Upper lobe of left lung (tissue), 6 donors: ENCODE results near the gene MEIOB. TPM values are rescaled to one million over a fixed set of nuclear protein-coding genes. Genes with fewer than 3 reads are reported as not detected.
A peak's percentile ranks its signal among the peaks of the same experiment; 100 is the strongest.

Experiments
- ATAC-seq, 2 donors: fragments of 200-7000 bp; cut with Tn5 transposase; one replicate each; pipeline ENCODE4 v1.9.1; 2022; ENCODE audit warnings: mild to moderate bottlenecking in 2 of 2, moderate library complexity in 2 of 2; ENCODE audit not compliant: low FRiP score in 2 of 2
- DNase-seq, 2 donors: peaks; one replicate each; pipeline ENCODE4 v3.0.0-alpha.2; 2019 to 2020
- H3K27ac ChIP-seq, 4 donors: fragments of 200-600 bp; sonication (generic); one replicate each; pipeline ENCODE4 v1.5.1; 2016 to 2019
- H3K27me3 ChIP-seq, 4 donors: fragments of 200-600 bp; sonication (generic); one replicate each; pipeline ENCODE4 v1.5.1; 2017 to 2019
- H3K36me3 ChIP-seq, 4 donors: fragments of 200-600 bp; sonication (generic); one replicate each; pipeline ENCODE4 v1.5.1; 2016 to 2019
- H3K4me1 ChIP-seq, 4 donors: fragments of 200-600 bp; sonication (generic); one replicate each; pipeline ENCODE4 v1.5.1; 2018 to 2019
- H3K4me3 ChIP-seq, 4 donors: fragments of 200-600 bp; sonication (generic); one replicate each; pipeline ENCODE4 v1.5.1; 2017 to 2019; ENCODE audit warnings: mild to moderate bottlenecking in 2 of 4, moderate library complexity in 1 of 4
- H3K9me3 ChIP-seq, 4 donors: fragments of 200-600 bp; sonication (generic); one replicate each; pipeline ENCODE4 v1.5.1; 2018 to 2019
- CTCF ChIP-seq, 6 experiments: fragments of 450-650 bp in 4 of 6; fragments of 200-600 bp in 2 of 6; sonication (generic) in 2 of 6; IDR thresholded peaks; one replicate each; pipeline ENCODE4 v1.5.1; 2016 to 2019; ENCODE audit warnings: antibody characterized with exemption in 6 of 6
- EP300 ChIP-seq, 4 donors: sonication (generic); formaldehyde crosslinking; IDR thresholded peaks; one replicate each; pipeline ENCODE4 v1.5.1; 2017; ENCODE audit warnings: antibody characterized with exemption in 4 of 4, control low read depth in 2 of 4
- POLR2A ChIP-seq, 4 donors: fragments of 450-650 bp; IDR thresholded peaks; one replicate each; pipeline ENCODE4 v1.5.1; 2016 to 2017; ENCODE audit warnings: antibody characterized with exemption in 4 of 4, mild to moderate bottlenecking in 2 of 4
- POLR2AphosphoS5 ChIP-seq, 2 donors: sonication (generic); formaldehyde crosslinking; IDR thresholded peaks; one replicate each; pipeline ENCODE4 v1.5.1; 2017; ENCODE audit warnings: antibody characterized with exemption in 2 of 2
- WGBS, 2 donors: methylation state at CpG; one replicate each; pipeline ENCODE4 v1.1.5; 2017 to 2018; 5-methylcytosine and 5-hydroxymethylcytosine counted together
- total RNA-seq, 6 donors: library from RNA; depleted of rRNA in 4 of 6; stranded (reverse); fragments of >200 nt in 4 of 6; gene quantifications; one replicate each; pipeline versions ENCODE4 v1.1.0 to v1.2.1, GENCODE V29; 2016 to 2021
- donor health status: DM: no; HTN: no; CAD: no; lungs with moderate emphysema.
- donor health status: DM: no; HTN: yes; CAD: no; lungs with severe emphysema.

Gene MEIOB
- total RNA-seq, 6 donors from 2014 or later, result 0.54 TPM; not detected in 5

- peaks cover 0 to 3% (median 0%) of the 10 kb centered on the region in 4 donors for H3K4me1 ChIP-seq
- H3K27me3 ChIP-seq, result no peaks in the 10 kb centered on the region
- 62 to 76% methylated on average over 5 of the region's 5 CpGs for WGBS, 2 donors
- no peak overlapping the region for H3K4me3 ChIP-seq
- DNase-seq, result no peak
- no peak overlapping the region for H3K27ac ChIP-seq
- TF ChIP-seq POLR2AphosphoS5 (IDR thresholded peaks at IDR 0.05) (no peak), POLR2A (IDR thresholded peaks at IDR 0.05) (no peak), EP300 (IDR thresholded peaks at IDR 0.05) (no peak), CTCF (IDR thresholded peaks at IDR 0.05) (no peak)
- ATAC-seq, result no peak
- H3K9me3 ChIP-seq, result no peaks in the 10 kb centered on the region
- H3K36me3 ChIP-seq, result no peaks in the 10 kb centered on the region
These were observed 10.2 kb downstream of the MEIOB start for GRCh38 chr16:1861730-1862129.

- no peaks in the 10 kb centered on the region for H3K9me3 ChIP-seq
- 34 to 40% methylated on average over 4 to 8 of the region's 8 CpGs for WGBS, 2 donors
- H3K36me3 ChIP-seq, result no peaks in the 10 kb centered on the region
- no peak overlapping the region for H3K27ac ChIP-seq
- H3K4me1 ChIP-seq, result peaks cover 0 to 3% (median 0%) of the 10 kb centered on the region in 4 donors
- no peaks in the 10 kb centered on the region for H3K27me3 ChIP-seq
- ATAC-seq, result peak in 1 of 2 donors; percentile 77
- DNase-seq, result peak in 1 of 2 donors; percentile 55
- no peak overlapping the region for H3K4me3 ChIP-seq
- TF ChIP-seq POLR2AphosphoS5 (IDR thresholded peaks at IDR 0.05) (no peak), CTCF (IDR thresholded peaks at IDR 0.05) (no peak), EP300 (IDR thresholded peaks at IDR 0.05) (no peak), POLR2A (IDR thresholded peaks at IDR 0.05) (no peak)
These were observed 12.3 kb downstream of the MEIOB start for GRCh38 chr16:1859650-1860049.

- Histone ChIP-seq H3K27me3 (no peaks in the 10 kb centered on the region), H3K4me3 (no peak overlapping the region), H3K9me3 (no peaks in the 10 kb centered on the region), H3K4me1 (no peaks in the 10 kb centered on the region), H3K27ac (no peak overlapping the region), H3K36me3 (no peaks in the 10 kb centered on the region)
- TF ChIP-seq EP300 (IDR thresholded peaks at IDR 0.05) (no peak), CTCF (IDR thresholded peaks at IDR 0.05) (no peak), POLR2AphosphoS5 (IDR thresholded peaks at IDR 0.05) (no peak), POLR2A (IDR thresholded peaks at IDR 0.05) (no peak)
- 13 to 31% methylated on average over 7 to 8 of the region's 8 CpGs for WGBS, 2 donors
- DNase-seq (no peak), ATAC-seq (no peak)
These were observed 13.6 kb downstream of the MEIOB start for GRCh38 chr16:1858189-1858865.

GRCh38 chr16:1857433-1858097, 14.4 kb downstream of the MEIOB start:
- TF ChIP-seq POLR2A (IDR thresholded peaks at IDR 0.05) (no peak), EP300 (IDR thresholded peaks at IDR 0.05) (no peak), CTCF (IDR thresholded peaks at IDR 0.05) (no peak), POLR2AphosphoS5 (IDR thresholded peaks at IDR 0.05) (no peak)
- DNase-seq, result no peak
- no peaks in the 10 kb centered on the region for H3K36me3 ChIP-seq
- no peak overlapping the region for H3K27ac ChIP-seq
- no peak overlapping the region for H3K4me3 ChIP-seq
- 52 to 56% methylated on average over 5 of the region's 5 CpGs for WGBS, 2 donors
- no peaks in the 10 kb centered on the region for H3K9me3 ChIP-seq
- no peaks in the 10 kb centered on the region for H3K27me3 ChIP-seq
- no peaks in the 10 kb centered on the region for H3K4me1 ChIP-seq
- no peak for ATAC-seq
